ENCODE results near the gene ITGB7.

- TF ChIP-seq GATA3 (IDR thresholded peaks at IDR 0.05; ENCODE audit: low read depth, low read length) (no peak), GATA2 (IDR thresholded peaks at IDR 0.05; ENCODE audit: low read depth, low read length) (no peak)
Measured at GRCh38 chr12:53218551-53219291, 11.7 kb upstream of the ITGB7 start.

Measured in SH-SY5Y (cell line).